Activated CD4-positive, alpha-beta T cell treated with anti-CD3 and anti-CD28 coated beads, Interleukin-2, amount 10 ng/mL, durations not matched to agents 24 days and 14 days (primary cell): ENCODE data around the gene HYLS1. TPM values are rescaled to one million over a fixed set of nuclear protein-coding genes. Genes with fewer than 3 reads are reported as not detected.
"Not testable (repeated sequence)": the region's sequence is repeated elsewhere in the genome, so short reads cannot be mapped to it uniquely, and the experiment has no call there.

ENCODE experiments used
- DNase-seq: peaks from one replicate; pipeline ENCODE4 v3.0.0; 2022
- H3K27ac Mint-ChIP-seq: one replicate; pipeline ENCODE4 v1.8.0; 2022; ENCODE audit warnings: mild to moderate bottlenecking, mixed read lengths
- H3K27me3 Mint-ChIP-seq: one replicate; pipeline ENCODE4 v1.8.0; 2022; ENCODE audit warnings: mixed read lengths
- H3K36me3 Mint-ChIP-seq: one replicate; pipeline ENCODE4 v1.8.0; 2022; ENCODE audit warnings: low read depth, mild to moderate bottlenecking, mixed read lengths
- H3K4me1 Mint-ChIP-seq: one replicate; pipeline ENCODE4 v1.8.0; 2021; ENCODE audit warnings: mixed read lengths
- H3K4me3 Mint-ChIP-seq: one replicate; pipeline ENCODE4 v1.8.0; 2022; ENCODE audit warnings: mild to moderate bottlenecking, moderate library complexity, mixed read lengths
- H3K9me3 Mint-ChIP-seq: one replicate; pipeline ENCODE4 v1.8.0; 2021; ENCODE audit warnings: mixed read lengths
- intact Hi-C: fragments of 100-400 bp; cut with micrococcal nuclease; formaldehyde crosslinking; loops from one replicate; pipeline ENCODE4 v1.15.1; 2023
- total RNA-seq: library from RNA; stranded (reverse); gene quantifications from 2 replicates; pipeline ENCODE4 v1.2.3, GENCODE V29; 2022

Gene HYLS1
- total RNA-seq, result 6.7 and 7.6 TPM in 2 replicates

- Mint-ChIP-seq H3K9me3 (no peaks in the 10 kb centered on the region), H3K4me3 (peak within 1 kb of the TSS; percentile 89), H3K36me3 (peaks cover 9% of the 10 kb centered on the region), H3K27ac (peak within 1 kb of the TSS; percentile 97), H3K27me3 (peaks cover 4% of the 10 kb centered on the region), H3K4me1 (peaks cover 34% of the 10 kb centered on the region)
- DNase-seq, result peak; percentile 100
- intact Hi-C loops, result loop anchor here (1.0 to 10.0 kb wide), 9 partner anchors 16 to 933 kb away; partner anchors contain the start of genes CCDC15, EI24, FAM118B and FOXRED1
Measured at GRCh38 chr11:125887373-125888324, at the start of gene HYLS1. Gene HYLS1, plus strand, starts transcription at chr11:125887668. Its CDS starts 11,701 bp downstream, at chr11:125899369.

GRCh38 chr11:125842321-125842948 is 45.0 kb upstream of the HYLS1 start:
- intact Hi-C loops, result no loop called here
- DNase-seq, result no peak
- no peaks in the 10 kb centered on the region for H3K4me1 Mint-ChIP-seq

GRCh38 chr11:125846188-125846587 is 41.3 kb upstream of the HYLS1 start:
- no peaks in the 10 kb centered on the region for H3K4me1 Mint-ChIP-seq
- intact Hi-C loops, result no loop called here
- DNase-seq, result no peak
- H3K9me3 Mint-ChIP-seq, result peaks cover 14% of the 10 kb centered on the region
- H3K4me3 Mint-ChIP-seq, result no peak overlapping the region
- H3K27ac Mint-ChIP-seq, result no peak overlapping the region
- peaks cover 2% of the 10 kb centered on the region for H3K36me3 Mint-ChIP-seq
- no peaks in the 10 kb centered on the region for H3K27me3 Mint-ChIP-seq

More at GRCh38 chr11:125842321-125842948, 45.0 kb upstream of the HYLS1 start:
- Mint-ChIP-seq H3K27ac (no peak overlapping the region), H3K9me3 (peaks cover 14% of the 10 kb centered on the region), H3K27me3 (no peaks in the 10 kb centered on the region), H3K36me3 (peaks cover 2% of the 10 kb centered on the region), H3K4me3 (no peak overlapping the region)

- intact Hi-C loops, H3K9me3 Mint-ChIP-seq, H3K4me1 Mint-ChIP-seq, H3K4me3 Mint-ChIP-seq, H3K36me3 Mint-ChIP-seq, DNase-seq, H3K27me3 Mint-ChIP-seq, H3K27ac Mint-ChIP-seq: not testable (repeated sequence)
Measured at GRCh38 chr11:125857670-125858069, 29.8 kb upstream of the HYLS1 start.

- H3K4me1 Mint-ChIP-seq, H3K9me3 Mint-ChIP-seq, H3K27ac Mint-ChIP-seq, H3K4me3 Mint-ChIP-seq, H3K36me3 Mint-ChIP-seq, H3K27me3 Mint-ChIP-seq, intact Hi-C loops, DNase-seq: not testable (repeated sequence)
Measured at GRCh38 chr11:125862786-125863185, 24.7 kb upstream of the HYLS1 start.

GRCh38 chr11:125865354-125865753 is 22.1 kb upstream of the HYLS1 start:
- H3K27me3 Mint-ChIP-seq, intact Hi-C loops, DNase-seq, H3K4me3 Mint-ChIP-seq, H3K4me1 Mint-ChIP-seq, H3K9me3 Mint-ChIP-seq, H3K36me3 Mint-ChIP-seq, H3K27ac Mint-ChIP-seq: not testable (repeated sequence)

GRCh38 chr11:125869521-125869920 is 17.9 kb upstream of the HYLS1 start:
- peaks cover 12% of the 10 kb centered on the region for H3K27me3 Mint-ChIP-seq
- DNase-seq, result no peak
- no peaks in the 10 kb centered on the region for H3K4me1 Mint-ChIP-seq
- H3K4me3 Mint-ChIP-seq, result no peak overlapping the region
- no peak overlapping the region for H3K27ac Mint-ChIP-seq
- no peaks in the 10 kb centered on the region for H3K36me3 Mint-ChIP-seq
- H3K9me3 Mint-ChIP-seq, result peaks cover 3% of the 10 kb centered on the region
- intact Hi-C loops, result no loop called here

- peaks cover 21% of the 10 kb centered on the region for H3K27me3 Mint-ChIP-seq
- intact Hi-C loops, result loop anchor here (5.0 kb wide), 2 partner anchors 149 to 449 kb away; no protein-coding TSS in a partner anchor
- H3K36me3 Mint-ChIP-seq, result no peaks in the 10 kb centered on the region
- no peaks in the 10 kb centered on the region for H3K9me3 Mint-ChIP-seq
- no peak overlapping the region for H3K4me3 Mint-ChIP-seq
- DNase-seq, result peak; percentile 78
- no peak overlapping the region for H3K27ac Mint-ChIP-seq
- no peaks in the 10 kb centered on the region for H3K4me1 Mint-ChIP-seq
Measured at GRCh38 chr11:125871391-125872137, 15.9 kb upstream of the HYLS1 start.

GRCh38 chr11:125872138-125872491 is 15.4 kb upstream of the HYLS1 start:
- Mint-ChIP-seq H3K9me3 (no peaks in the 10 kb centered on the region), H3K4me1 (no peaks in the 10 kb centered on the region), H3K4me3 (no peak overlapping the region), H3K27ac (no peak overlapping the region), H3K27me3 (peaks cover 21% of the 10 kb centered on the region), H3K36me3 (no peaks in the 10 kb centered on the region)
- no peak for DNase-seq
- intact Hi-C loops, result loop anchor here (5.0 kb wide), 2 partner anchors 150 to 450 kb away; no protein-coding TSS in a partner anchor

GRCh38 chr11:125873881-125874555 is 13.4 kb upstream of the HYLS1 start:
- Mint-ChIP-seq H3K27ac (no peak overlapping the region), H3K27me3 (peaks cover 27% of the 10 kb centered on the region), H3K4me1 (no peaks in the 10 kb centered on the region), H3K36me3 (no peaks in the 10 kb centered on the region), H3K4me3 (no peak overlapping the region), H3K9me3 (no peaks in the 10 kb centered on the region)
- intact Hi-C loops, result loop anchor here (2.0 to 5.0 kb wide), 3 partner anchors 152 to 452 kb away; no protein-coding TSS in a partner anchor
- DNase-seq, result no peak

GRCh38 chr11:125874556-125875124 is 12.8 kb upstream of the HYLS1 start:
- Mint-ChIP-seq H3K27me3 (peaks cover 26% of the 10 kb centered on the region), H3K4me1 (no peaks in the 10 kb centered on the region), H3K9me3 (no peaks in the 10 kb centered on the region), H3K27ac (no peak overlapping the region), H3K36me3 (no peaks in the 10 kb centered on the region), H3K4me3 (no peak overlapping the region)
- peak; percentile 85 for DNase-seq
- intact Hi-C loops, result loop anchor here (2.0 to 5.0 kb wide), 3 partner anchors 152 to 452 kb away; no protein-coding TSS in a partner anchor

GRCh38 chr11:125881291-125881690 is 6.2 kb upstream of the HYLS1 start:
- Mint-ChIP-seq H3K9me3 (no peaks in the 10 kb centered on the region), H3K27me3 (peaks cover 27% of the 10 kb centered on the region), H3K36me3 (no peaks in the 10 kb centered on the region), H3K4me3 (no peak overlapping the region), H3K4me1 (peaks cover 4% of the 10 kb centered on the region), H3K27ac (no peak overlapping the region)
- DNase-seq, result no peak
- intact Hi-C loops, result loop anchor here (10.0 kb wide), 1 partner anchor 926 kb away; the partner anchor contains the start of gene CCDC15

GRCh38 chr11:125883375-125883774 is 4.1 kb upstream of the HYLS1 start:
- no peaks in the 10 kb centered on the region for H3K9me3 Mint-ChIP-seq
- intact Hi-C loops, result loop anchor here (10.0 kb wide), 1 partner anchor 929 kb away; the partner anchor contains the start of gene CCDC15
- H3K27me3 Mint-ChIP-seq, result peaks cover 27% of the 10 kb centered on the region
- peaks cover 3% of the 10 kb centered on the region for H3K36me3 Mint-ChIP-seq
- H3K27ac Mint-ChIP-seq, result no peak overlapping the region
- DNase-seq, result no peak
- peaks cover 19% of the 10 kb centered on the region for H3K4me1 Mint-ChIP-seq
- no peak overlapping the region for H3K4me3 Mint-ChIP-seq
